Renal pelvis (tissue), 4 donors: ENCODE data around the gene KLHDC8A. TPM values are rescaled to one million over a fixed set of nuclear protein-coding genes. Genes with fewer than 3 reads are reported as not detected.
"Not testable (repeated sequence)": the region's sequence is repeated elsewhere in the genome, so short reads cannot be mapped to it uniquely, and the experiment has no call there.

Experiments used
- DNase-seq: peaks from one replicate; pipeline ENCODE4 v3.0.0-alpha.2; 2013
- polyA plus RNA-seq, 3 donors: library from polyadenylated mRNA; unstranded; fragments of 120-200 nt; gene quantifications; one replicate each; pipeline ENCODE4 v1.2.1, GENCODE V29; 2013; ENCODE audit not compliant: insufficient read length in 3 of 3

The KLHDC8A gene
- polyA plus RNA-seq, 3 donors, result 1.9 to 2.1 (median 2.1) TPM

GRCh38 chr1:205300149-205300548, 56.6 kb downstream of the KLHDC8A start:
- DNase-seq, result no peak

GRCh38 chr1:205298191-205298994, 58.3 kb downstream of the KLHDC8A start:
- DNase-seq, result peak; percentile 93

GRCh38 chr1:205297546-205298177, 59.1 kb downstream of the KLHDC8A start:
- DNase-seq, result not testable (repeated sequence)

DNA sequence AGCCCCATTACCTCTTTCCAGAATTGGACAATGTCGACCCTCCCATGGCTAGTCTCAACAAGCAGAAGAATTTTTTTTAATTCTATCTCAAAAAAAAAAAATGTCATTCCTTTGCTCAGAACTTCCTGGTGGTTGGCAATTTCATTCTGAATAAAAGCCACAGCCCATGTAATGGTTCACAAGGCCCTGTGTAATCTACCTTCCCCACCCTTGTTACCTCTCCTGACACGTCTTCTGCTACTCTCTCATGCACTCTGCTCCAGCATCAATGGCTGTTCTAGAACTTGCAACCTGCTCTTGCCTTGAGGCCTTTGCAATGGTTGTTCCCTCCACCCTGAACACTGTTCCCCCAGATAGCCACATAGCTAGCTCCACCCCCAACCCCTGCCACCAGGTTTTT, 60.6 kb downstream of the KLHDC8A start:
- no peak for DNase-seq

DNA sequence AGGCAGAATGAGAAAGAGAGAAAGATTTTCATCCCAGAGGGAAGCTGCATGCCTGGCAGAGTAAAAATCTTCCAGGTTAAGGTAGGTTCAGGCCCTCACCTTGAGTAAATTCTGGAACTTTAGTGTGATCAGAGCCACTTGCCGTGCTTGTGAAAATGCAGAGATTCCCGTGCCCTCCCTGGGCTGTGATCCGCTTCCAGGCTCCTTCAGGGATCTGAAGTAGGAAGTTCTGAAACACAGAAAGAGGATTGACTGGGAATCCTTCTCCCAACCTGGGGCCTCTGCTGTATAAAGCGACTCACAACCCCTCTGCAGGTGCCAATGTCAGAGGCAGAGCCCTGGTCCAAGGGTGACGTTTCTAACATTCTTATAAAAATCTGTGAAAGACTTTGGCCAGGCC, 61.8 kb downstream of the KLHDC8A start:
- DNase-seq, result no peak

GRCh38 chr1:205294175-205294917, 62.4 kb downstream of the KLHDC8A start:
- no peak for DNase-seq

GRCh38 chr1:205293350-205294074, 63.2 kb downstream of the KLHDC8A start:
- DNase-seq, result no peak

DNA sequence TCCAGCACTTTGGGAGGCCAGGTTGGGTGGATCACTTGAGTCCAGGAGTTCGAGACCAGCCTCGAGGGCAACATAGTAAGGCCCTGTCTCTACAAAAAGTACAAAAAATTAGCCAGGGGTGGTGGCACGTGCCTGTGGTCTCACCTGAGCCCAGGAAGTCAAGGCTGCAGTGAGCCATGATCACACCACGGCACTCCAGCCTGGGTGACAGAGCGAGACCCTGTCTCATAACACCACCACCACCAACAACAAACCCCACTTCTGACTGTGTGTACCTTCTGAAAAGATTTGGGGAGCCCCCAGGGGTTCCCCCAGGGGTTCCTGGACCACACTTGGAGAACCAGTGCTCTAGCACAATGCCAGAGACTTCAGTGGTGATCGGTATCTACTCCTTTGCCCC, 65.1 kb downstream of the KLHDC8A start:
- DNase-seq, result no peak

DNA sequence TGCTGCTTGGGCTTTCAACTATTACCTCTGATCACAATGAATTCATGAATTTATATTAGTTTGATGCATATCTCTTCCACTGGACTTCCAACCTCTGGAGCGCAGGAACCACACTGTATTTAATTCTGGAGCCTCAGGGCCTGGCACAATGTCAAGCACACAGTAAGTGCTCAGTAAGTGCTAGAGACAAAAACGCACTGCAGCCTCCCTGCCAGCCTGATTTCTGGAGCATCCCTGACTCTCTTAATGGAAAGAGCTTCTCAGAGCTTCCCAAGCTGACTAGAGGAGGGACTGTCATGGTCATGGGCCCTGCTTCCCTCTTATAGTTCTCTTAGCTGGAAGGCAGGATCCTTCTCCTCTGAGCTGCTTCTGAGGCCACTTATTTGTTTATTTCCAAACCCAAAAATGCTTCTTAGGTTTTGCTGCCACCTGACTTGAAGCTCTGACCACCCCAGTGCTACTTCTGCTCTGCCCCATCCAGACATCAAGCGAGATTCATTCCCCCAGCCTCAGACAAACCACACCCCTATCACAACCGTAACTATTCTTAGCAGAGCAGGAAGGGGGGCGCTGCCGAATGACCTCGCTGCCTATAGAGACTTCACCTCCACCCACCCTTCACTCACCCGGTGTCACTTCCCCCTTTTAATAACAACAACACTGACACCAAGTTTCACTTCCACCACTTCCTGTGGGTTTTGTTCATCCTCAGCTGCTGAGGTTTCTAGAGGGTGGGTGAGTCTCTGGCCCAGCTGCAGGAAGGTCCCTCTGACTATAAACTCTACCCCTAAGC, 68.8 kb downstream of the KLHDC8A start:
- DNase-seq, result no peak

- no peak for DNase-seq
Measured at GRCh38 chr1:205287076-205287475, 69.6 kb downstream of the KLHDC8A start.

- no peak for DNase-seq
Measured at GRCh38 chr1:205286335-205286950, 70.3 kb downstream of the KLHDC8A start.

Other genes starting within 250 kb of the KLHDC8A start
- gene RBBP5, start 234.9 kb downstream of the KLHDC8A start, polyA plus RNA-seq, result 10 to 100 TPM; 15.4 to 23.7 (median 18.8) TPM
- 10 to 100 TPM; 15.2 to 20.8 (median 18.0) TPM for gene DSTYK, start 145.2 kb downstream of the KLHDC8A start, polyA plus RNA-seq
- gene TMCC2, start 129.0 kb downstream of the KLHDC8A start, polyA plus RNA-seq, result 10 to 100 TPM in 1 of 3 donors, 1 to 10 TPM in 2; 7.2 to 10.3 (median 7.3) TPM
- 10 to 100 TPM in 2 of 3 donors, 1 to 10 TPM in 1; 8.6 to 12.1 (median 11.1) TPM for gene NUAK2, start 35.2 kb downstream of the KLHDC8A start, polyA plus RNA-seq
- gene LEMD1, start 65.1 kb upstream of the KLHDC8A start, polyA plus RNA-seq, result 1 to 10 TPM; 4.1 to 4.8 (median 4.6) TPM
- gene BLACAT1, start 99.1 kb upstream of the KLHDC8A start, polyA plus RNA-seq, result 1 to 10 TPM; 2.9 to 3.8 (median 3.7) TPM
- gene CDK18, start 147.7 kb upstream of the KLHDC8A start, polyA plus RNA-seq, result 10 to 100 TPM; 28.3 to 35.6 (median 32.7) TPM